SK-N-MC (cell line): Measurements from ENCODE around the gene PA2G4.

Experiments
- EZH2 ChIP-seq: fragments of 200-600 bp; sonication (generic); IDR thresholded peaks from one replicate; pipeline ENCODE4 v1.6.1; 2017; ENCODE audit warnings: antibody characterized with exemption
- FOXP2 ChIP-seq: optimal IDR thresholded peaks from 2 replicates; pipeline ENCODE3; 2011; ENCODE audit warnings: mild to moderate bottlenecking, moderate library complexity; ENCODE audit not compliant: insufficient read depth; ENCODE audit errors: extremely low read length, control extremely low read depth
- POLR2AphosphoS5 ChIP-seq: IDR thresholded peaks from 2 replicates; pipeline ENCODE4 v1.6.1; 2012; ENCODE audit warnings: mild to moderate bottlenecking, low read depth, low read length, borderline replicate concordance

DNA sequence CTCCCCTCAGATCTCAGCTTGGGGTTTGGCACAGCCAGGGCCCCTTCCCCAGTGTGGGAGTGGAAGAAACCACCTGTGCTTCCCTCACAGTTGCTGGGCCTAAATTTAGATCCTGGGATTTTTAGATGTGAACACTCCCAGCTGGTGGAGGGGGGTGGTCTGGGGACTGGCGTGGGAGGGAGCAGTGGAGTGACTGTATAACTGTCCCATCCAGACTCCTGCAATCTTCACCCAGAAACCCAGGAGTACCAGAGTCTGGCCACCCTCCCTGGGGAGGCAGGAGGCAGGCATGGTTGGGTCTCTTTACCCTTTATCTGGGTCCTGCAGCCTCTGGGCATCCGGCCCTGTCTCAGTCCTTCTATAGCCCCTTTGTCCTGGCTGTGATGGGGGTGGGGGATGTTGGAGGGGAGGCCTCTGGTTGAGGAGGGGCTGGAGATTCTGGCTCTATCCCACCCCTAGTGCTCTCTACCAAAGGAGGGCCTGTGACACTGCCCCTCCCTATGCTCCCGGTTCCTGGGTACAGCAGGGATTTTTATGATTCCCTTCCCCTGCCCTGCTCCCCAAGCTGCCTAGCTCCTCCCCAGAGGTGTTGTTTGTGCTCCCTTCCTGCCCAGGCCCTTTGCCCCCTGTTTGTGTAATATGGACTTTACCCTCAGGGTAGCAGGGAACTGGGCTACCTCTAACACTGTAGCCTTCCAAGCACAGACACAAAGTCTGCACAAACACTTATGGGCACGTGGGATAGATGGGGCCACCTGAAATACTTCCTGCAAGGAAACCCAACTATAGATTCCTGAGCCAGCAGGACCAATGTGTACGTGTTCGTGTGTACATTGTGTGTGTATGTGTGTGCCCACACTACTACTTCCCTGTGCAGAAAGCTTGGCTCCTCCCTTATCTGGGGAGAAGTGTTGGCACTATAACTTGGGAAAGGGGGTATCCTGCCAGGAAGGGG, 22.7 kb upstream of the PA2G4 start:
- TF ChIP-seq POLR2AphosphoS5, result no peak
- no peak for TF ChIP-seq EZH2
- TF ChIP-seq FOXP2, result no peak
